GM21390 (cell line): ENCODE measurements around the gene SLIT1.

Experiments
- ATAC-seq: cut with Tn5 transposase; IDR thresholded peaks from one replicate; pipeline ENCODE4 v1.9.1; 2021; ENCODE audit not compliant: unreplicated experiment

SLIT1 gene

GRCh38 chr10:97117372-97117771 lies 68.4 kb downstream of the SLIT1 start:
- no peak for ATAC-seq

GRCh38 chr10:97116462-97117162 lies 69.1 kb downstream of the SLIT1 start:
- ATAC-seq, result no peak

GRCh38 chr10:97115846-97116245 lies 69.9 kb downstream of the SLIT1 start:
- no peak for ATAC-seq

GRCh38 chr10:97111615-97112014 lies 74.1 kb downstream of the SLIT1 start:
- no peak for ATAC-seq

GRCh38 chr10:97109547-97109946 lies 76.2 kb downstream of the SLIT1 start:
- ATAC-seq, result no peak

- no peak for ATAC-seq
Measured at GRCh38 chr10:97107551-97107950, 78.2 kb downstream of the SLIT1 start.

- no peak for ATAC-seq
Measured at GRCh38 chr10:97106207-97106606, 79.6 kb downstream of the SLIT1 start.

GRCh38 chr10:97105303-97105702 lies 80.5 kb downstream of the SLIT1 start:
- no peak for ATAC-seq

GRCh38 chr10:97103316-97104080 lies 82.3 kb downstream of the SLIT1 start:
- no peak for ATAC-seq

- ATAC-seq, result no peak
Measured at GRCh38 chr10:97102441-97102840, 83.3 kb downstream of the SLIT1 start.

GRCh38 chr10:97101166-97101940 lies 84.4 kb downstream of the SLIT1 start:
- ATAC-seq, result no peak

- no peak for ATAC-seq
Measured at GRCh38 chr10:97100657-97101056, 85.1 kb downstream of the SLIT1 start.

- no peak for ATAC-seq
Measured at GRCh38 chr10:97099868-97100267, 85.9 kb downstream of the SLIT1 start.

GRCh38 chr10:97099089-97099488 lies 86.7 kb downstream of the SLIT1 start:
- no peak for ATAC-seq

GRCh38 chr10:97097084-97097433 lies 88.7 kb downstream of the SLIT1 start:
- ATAC-seq, result no peak

GRCh38 chr10:97096261-97097083 lies 89.3 kb downstream of the SLIT1 start:
- ATAC-seq, result no peak

GRCh38 chr10:97095701-97096260 lies 90.0 kb downstream of the SLIT1 start:
- ATAC-seq, result no peak

- ATAC-seq, result no peak
Measured at GRCh38 chr10:97090644-97091043, 95.1 kb downstream of the SLIT1 start.

- ATAC-seq, result no peak
Measured at GRCh38 chr10:97090035-97090434, 95.7 kb downstream of the SLIT1 start.

- no peak for ATAC-seq
Measured at GRCh38 chr10:97089209-97089870, 96.4 kb downstream of the SLIT1 start.
